Measurements from ENCODE around the gene FATE1.
"Not testable (repeated sequence)": the region's sequence is repeated elsewhere in the genome, so short reads cannot be mapped to it uniquely, and the experiment has no call there.

Gene FATE1

GRCh38 chrX:151694661-151695582 is 20.9 kb upstream of the FATE1 start, which contains the start of gene PRRG3:
PRRG3 (plus strand) TSS chrX:151695458; CDS start chrX:151698815, 3,357 bp downstream.
- peaks cover 23% of the 10 kb centered on the region for H3K27me3 ChIP-seq (ENCODE audit: control insufficient read depth, insufficient read depth, low read length, poor library complexity, severe bottlenecking)
- H3K9me3 ChIP-seq (ENCODE audit: control insufficient read depth, low read length) = no peaks in the 10 kb centered on the region
- no peak within 1 kb of the TSS for H3K27ac ChIP-seq (ENCODE audit: insufficient read depth, low read depth, low read length, poor library complexity, severe bottlenecking)
- peak within 1 kb of the TSS; percentile 38 for H3K4me3 ChIP-seq (ENCODE audit: insufficient read depth, low read depth, low read length)
- WGBS, 2 experiments = 1% methylated on average over 80 to 96 of the region's 100 CpGs
- H3K4me1 ChIP-seq (ENCODE audit: control insufficient read depth, insufficient read depth, low read length) = no peaks in the 10 kb centered on the region
- H3K36me3 ChIP-seq (ENCODE audit: control insufficient read depth, insufficient read depth, low read length) = no peaks in the 10 kb centered on the region

GRCh38 chrX:151695583-151696340 is 20.1 kb upstream of the FATE1 start:
- no peaks in the 10 kb centered on the region for H3K4me1 ChIP-seq (ENCODE audit: control insufficient read depth, insufficient read depth, low read length)
- WGBS, 2 experiments = 33 to 38% methylated on average over 19 of the region's 19 CpGs
- H3K9me3 ChIP-seq (ENCODE audit: control insufficient read depth, low read length) = no peaks in the 10 kb centered on the region
- H3K27ac ChIP-seq (ENCODE audit: insufficient read depth, low read depth, low read length, poor library complexity, severe bottlenecking) = no peak overlapping the region
- H3K4me3 ChIP-seq (ENCODE audit: insufficient read depth, low read depth, low read length) = peak overlapping the region; percentile 38
- peaks cover 23% of the 10 kb centered on the region for H3K27me3 ChIP-seq (ENCODE audit: control insufficient read depth, insufficient read depth, low read length, poor library complexity, severe bottlenecking)
- H3K36me3 ChIP-seq (ENCODE audit: control insufficient read depth, insufficient read depth, low read length) = no peaks in the 10 kb centered on the region

GRCh38 chrX:151697082-151697481 is 18.8 kb upstream of the FATE1 start:
- H3K9me3 ChIP-seq (ENCODE audit: control insufficient read depth, low read length); H3K4me3 ChIP-seq (ENCODE audit: insufficient read depth, low read depth, low read length); H3K4me1 ChIP-seq (ENCODE audit: control insufficient read depth, insufficient read depth, low read length); H3K27ac ChIP-seq (ENCODE audit: insufficient read depth, low read depth, low read length, poor library complexity, severe bottlenecking); H3K36me3 ChIP-seq (ENCODE audit: control insufficient read depth, insufficient read depth, low read length): not testable (repeated sequence)
- H3K27me3 ChIP-seq (ENCODE audit: control insufficient read depth, insufficient read depth, low read length, poor library complexity, severe bottlenecking) = peaks cover 23% of the 10 kb centered on the region
- 94 to 98% methylated on average over 6 to 8 of the region's 8 CpGs for WGBS, 2 experiments

- Histone ChIP-seq H3K36me3 (ENCODE audit: control insufficient read depth, insufficient read depth, low read length) (no peaks in the 10 kb centered on the region), H3K9me3 (ENCODE audit: control insufficient read depth, low read length) (no peaks in the 10 kb centered on the region), H3K4me1 (ENCODE audit: control insufficient read depth, insufficient read depth, low read length) (no peaks in the 10 kb centered on the region), H3K27ac (ENCODE audit: insufficient read depth, low read depth, low read length, poor library complexity, severe bottlenecking) (no peak overlapping the region), H3K27me3 (ENCODE audit: control insufficient read depth, insufficient read depth, low read length, poor library complexity, severe bottlenecking) (peaks cover 23% of the 10 kb centered on the region), H3K4me3 (ENCODE audit: insufficient read depth, low read depth, low read length) (no peak overlapping the region)
- WGBS, 2 experiments = 82 to 91% methylated on average over 4 of the region's 4 CpGs
Measured at GRCh38 chrX:151697522-151697921, 18.3 kb upstream of the FATE1 start.

GRCh38 chrX:151698485-151698884 is 17.4 kb upstream of the FATE1 start:
- Histone ChIP-seq H3K27ac (ENCODE audit: insufficient read depth, low read depth, low read length, poor library complexity, severe bottlenecking) (no peak overlapping the region), H3K4me1 (ENCODE audit: control insufficient read depth, insufficient read depth, low read length) (no peaks in the 10 kb centered on the region), H3K27me3 (ENCODE audit: control insufficient read depth, insufficient read depth, low read length, poor library complexity, severe bottlenecking) (peaks cover 23% of the 10 kb centered on the region), H3K4me3 (ENCODE audit: insufficient read depth, low read depth, low read length) (no peak overlapping the region), H3K9me3 (ENCODE audit: control insufficient read depth, low read length) (no peaks in the 10 kb centered on the region), H3K36me3 (ENCODE audit: control insufficient read depth, insufficient read depth, low read length) (no peaks in the 10 kb centered on the region)
- 92 to 96% methylated on average over 6 of the region's 6 CpGs for WGBS, 2 experiments

GRCh38 chrX:151699746-151700145 is 16.1 kb upstream of the FATE1 start:
- H3K36me3 ChIP-seq (ENCODE audit: control insufficient read depth, insufficient read depth, low read length) = no peaks in the 10 kb centered on the region
- H3K27me3 ChIP-seq (ENCODE audit: control insufficient read depth, insufficient read depth, low read length, poor library complexity, severe bottlenecking) = peaks cover 11% of the 10 kb centered on the region
- no peaks in the 10 kb centered on the region for H3K9me3 ChIP-seq (ENCODE audit: control insufficient read depth, low read length)
- no peak overlapping the region for H3K4me3 ChIP-seq (ENCODE audit: insufficient read depth, low read depth, low read length)
- 92 to 97% methylated on average over 9 of the region's 9 CpGs for WGBS, 2 experiments
- H3K4me1 ChIP-seq (ENCODE audit: control insufficient read depth, insufficient read depth, low read length) = no peaks in the 10 kb centered on the region
- no peak overlapping the region for H3K27ac ChIP-seq (ENCODE audit: insufficient read depth, low read depth, low read length, poor library complexity, severe bottlenecking)

- Histone ChIP-seq H3K36me3 (ENCODE audit: control insufficient read depth, insufficient read depth, low read length) (no peaks in the 10 kb centered on the region), H3K27me3 (ENCODE audit: control insufficient read depth, insufficient read depth, low read length, poor library complexity, severe bottlenecking) (peaks cover 6% of the 10 kb centered on the region), H3K4me1 (ENCODE audit: control insufficient read depth, insufficient read depth, low read length) (no peaks in the 10 kb centered on the region), H3K27ac (ENCODE audit: insufficient read depth, low read depth, low read length, poor library complexity, severe bottlenecking) (no peak overlapping the region), H3K9me3 (ENCODE audit: control insufficient read depth, low read length) (no peaks in the 10 kb centered on the region), H3K4me3 (ENCODE audit: insufficient read depth, low read depth, low read length) (no peak overlapping the region)
- WGBS, 2 experiments = 93 to 96% methylated on average over 16 of the region's 16 CpGs
Measured at GRCh38 chrX:151700581-151700980, 15.3 kb upstream of the FATE1 start.

- Histone ChIP-seq H3K36me3 (ENCODE audit: control insufficient read depth, insufficient read depth, low read length) (no peaks in the 10 kb centered on the region), H3K4me3 (ENCODE audit: insufficient read depth, low read depth, low read length) (no peak overlapping the region), H3K9me3 (ENCODE audit: control insufficient read depth, low read length) (no peaks in the 10 kb centered on the region), H3K4me1 (ENCODE audit: control insufficient read depth, insufficient read depth, low read length) (no peaks in the 10 kb centered on the region), H3K27me3 (ENCODE audit: control insufficient read depth, insufficient read depth, low read length, poor library complexity, severe bottlenecking) (peaks cover 4% of the 10 kb centered on the region), H3K27ac (ENCODE audit: insufficient read depth, low read depth, low read length, poor library complexity, severe bottlenecking) (no peak overlapping the region)
- 89 to 95% methylated on average over 4 of the region's 4 CpGs for WGBS, 2 experiments
Measured at GRCh38 chrX:151701071-151701470, 14.8 kb upstream of the FATE1 start.

- no peaks in the 10 kb centered on the region for H3K27me3 ChIP-seq (ENCODE audit: control insufficient read depth, insufficient read depth, low read length, poor library complexity, severe bottlenecking)
- H3K9me3 ChIP-seq (ENCODE audit: control insufficient read depth, low read length) = no peaks in the 10 kb centered on the region
- no peaks in the 10 kb centered on the region for H3K36me3 ChIP-seq (ENCODE audit: control insufficient read depth, insufficient read depth, low read length)
- H3K4me3 ChIP-seq (ENCODE audit: insufficient read depth, low read depth, low read length) = no peak overlapping the region
- 92 to 94% methylated on average over 6 to 7 of the region's 7 CpGs for WGBS, 2 experiments
- no peak overlapping the region for H3K27ac ChIP-seq (ENCODE audit: insufficient read depth, low read depth, low read length, poor library complexity, severe bottlenecking)
- H3K4me1 ChIP-seq (ENCODE audit: control insufficient read depth, insufficient read depth, low read length) = no peaks in the 10 kb centered on the region
Measured at GRCh38 chrX:151701531-151701930, 14.3 kb upstream of the FATE1 start.

GRCh38 chrX:151702026-151702714 is 13.7 kb upstream of the FATE1 start:
- no peaks in the 10 kb centered on the region for H3K27me3 ChIP-seq (ENCODE audit: control insufficient read depth, insufficient read depth, low read length, poor library complexity, severe bottlenecking)
- H3K27ac ChIP-seq (ENCODE audit: insufficient read depth, low read depth, low read length, poor library complexity, severe bottlenecking) = no peak overlapping the region
- no peak overlapping the region for H3K4me3 ChIP-seq (ENCODE audit: insufficient read depth, low read depth, low read length)
- no peaks in the 10 kb centered on the region for H3K9me3 ChIP-seq (ENCODE audit: control insufficient read depth, low read length)
- WGBS, 2 experiments = 87 to 93% methylated on average over 8 of the region's 9 CpGs
- H3K4me1 ChIP-seq (ENCODE audit: control insufficient read depth, insufficient read depth, low read length) = no peaks in the 10 kb centered on the region
- no peaks in the 10 kb centered on the region for H3K36me3 ChIP-seq (ENCODE audit: control insufficient read depth, insufficient read depth, low read length)

All from ectodermal cell (in vitro differentiated cells).